C4-2B (cell line): ENCODE results near the gene CCDC175.

Experiments used
- H3K27ac ChIP-seq: fragments of 450-650 bp; 2 replicates; pipeline ENCODE4 v1.5.1; 2017
- ZFX ChIP-seq: fragments of 450-650 bp; IDR thresholded peaks from 2 replicates; pipeline ENCODE4 v1.6.1; 2017
- TF ChIP-seq, protein P1 (sequence below): fragments of 450-650 bp; conservative IDR thresholded peaks from 2 replicates; pipeline ENCODE4 v1.5.1; 2017; ENCODE audit warnings: mild to moderate bottlenecking

CCDC175 gene

DNA sequence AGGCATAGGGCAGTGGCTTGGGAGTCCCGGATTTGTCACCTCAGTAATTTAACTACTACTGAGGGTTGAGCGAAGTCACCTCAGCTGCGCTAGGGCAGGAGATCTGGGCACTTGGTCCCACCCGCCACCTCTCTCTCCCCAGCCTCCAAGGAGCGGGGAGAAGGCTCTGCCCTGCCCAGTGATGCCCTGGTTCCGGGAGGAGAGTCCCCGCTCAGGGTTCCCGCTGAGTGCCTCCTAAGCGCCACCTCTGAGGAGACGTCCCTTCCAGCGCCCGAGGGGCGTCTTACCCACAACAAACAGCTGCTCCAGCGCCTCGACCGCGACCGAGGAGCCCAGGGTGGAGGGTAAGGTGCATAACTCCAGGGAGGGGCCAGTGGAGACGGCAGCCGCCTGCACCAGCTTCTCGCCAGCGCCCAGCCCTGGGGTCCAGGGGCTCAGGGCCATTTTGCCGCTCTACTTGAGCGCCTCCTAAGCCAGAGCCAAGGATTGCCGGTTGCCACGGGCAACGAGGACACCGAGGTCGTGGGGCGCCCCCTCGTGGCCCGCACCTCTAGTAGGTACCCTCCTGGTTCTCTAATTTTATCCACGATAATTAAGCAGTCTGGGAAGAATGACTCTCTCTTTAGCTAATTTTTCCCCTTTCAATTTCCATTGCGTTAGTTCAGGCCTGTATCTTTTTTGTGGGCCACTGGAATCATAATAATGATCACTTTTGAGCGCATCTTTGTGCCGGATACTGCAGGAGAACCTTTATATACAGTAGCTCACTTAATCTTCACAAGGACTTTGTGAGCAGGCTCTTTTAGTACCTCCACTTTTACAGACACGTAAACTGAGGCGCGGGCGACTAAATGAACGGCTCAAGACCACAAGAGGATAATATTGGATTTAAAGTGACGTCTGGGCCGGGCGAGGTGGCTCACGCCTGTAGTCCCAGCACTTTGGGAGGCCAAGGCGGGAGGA, at the start of gene CCDC175:
Gene CCDC175 (minus strand): TSS at position 481 of the 963 bp plus-strand sequence. CDS start 37 bp downstream, at position 444.
- no peak for TF ChIP-seq ZFX
- TF ChIP-seq, protein P1, sequence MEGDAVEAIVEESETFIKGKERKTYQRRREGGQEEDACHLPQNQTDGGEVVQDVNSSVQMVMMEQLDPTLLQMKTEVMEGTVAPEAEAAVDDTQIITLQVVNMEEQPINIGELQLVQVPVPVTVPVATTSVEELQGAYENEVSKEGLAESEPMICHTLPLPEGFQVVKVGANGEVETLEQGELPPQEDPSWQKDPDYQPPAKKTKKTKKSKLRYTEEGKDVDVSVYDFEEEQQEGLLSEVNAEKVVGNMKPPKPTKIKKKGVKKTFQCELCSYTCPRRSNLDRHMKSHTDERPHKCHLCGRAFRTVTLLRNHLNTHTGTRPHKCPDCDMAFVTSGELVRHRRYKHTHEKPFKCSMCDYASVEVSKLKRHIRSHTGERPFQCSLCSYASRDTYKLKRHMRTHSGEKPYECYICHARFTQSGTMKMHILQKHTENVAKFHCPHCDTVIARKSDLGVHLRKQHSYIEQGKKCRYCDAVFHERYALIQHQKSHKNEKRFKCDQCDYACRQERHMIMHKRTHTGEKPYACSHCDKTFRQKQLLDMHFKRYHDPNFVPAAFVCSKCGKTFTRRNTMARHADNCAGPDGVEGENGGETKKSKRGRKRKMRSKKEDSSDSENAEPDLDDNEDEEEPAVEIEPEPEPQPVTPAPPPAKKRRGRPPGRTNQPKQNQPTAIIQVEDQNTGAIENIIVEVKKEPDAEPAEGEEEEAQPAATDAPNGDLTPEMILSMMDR: peak; percentile 92
- H3K27ac ChIP-seq: no peak within 1 kb of the TSS

GRCh38 chr14:59622631-59623030, 46.0 kb upstream of the CCDC175 start:
- no peak overlapping the region for H3K27ac ChIP-seq
- TF ChIP-seq ZFX: no peak
- TF ChIP-seq, protein P1: no peak

DNA sequence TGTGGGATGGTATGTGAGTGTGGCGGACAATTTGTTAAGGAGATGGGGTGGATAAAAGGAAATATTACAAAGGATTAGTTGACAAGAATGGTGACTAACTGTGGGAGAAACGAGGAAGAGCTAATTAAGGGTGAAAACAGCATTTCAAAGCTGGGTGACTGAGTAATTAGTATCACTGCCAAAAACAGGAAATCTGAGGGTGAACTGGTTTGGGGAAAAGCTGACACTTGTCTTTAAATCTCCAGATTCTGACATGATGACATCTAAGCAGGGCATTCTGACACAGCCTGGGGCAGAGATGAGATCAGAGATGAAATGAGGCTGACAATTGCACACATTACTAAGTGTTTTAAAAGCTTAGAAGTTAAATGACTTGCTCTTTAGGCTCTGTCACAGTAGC, 42.4 kb upstream of the CCDC175 start:
- TF ChIP-seq ZFX: no peak
- TF ChIP-seq, protein P1: no peak

GRCh38 chr14:59601056-59601455, 24.4 kb upstream of the CCDC175 start:
- no peak overlapping the region for H3K27ac ChIP-seq
- TF ChIP-seq, protein P1: no peak
- TF ChIP-seq ZFX: no peak

More for the DNA sequence above, 42.4 kb upstream of the CCDC175 start:
- no peak overlapping the region for H3K27ac ChIP-seq

DNA sequence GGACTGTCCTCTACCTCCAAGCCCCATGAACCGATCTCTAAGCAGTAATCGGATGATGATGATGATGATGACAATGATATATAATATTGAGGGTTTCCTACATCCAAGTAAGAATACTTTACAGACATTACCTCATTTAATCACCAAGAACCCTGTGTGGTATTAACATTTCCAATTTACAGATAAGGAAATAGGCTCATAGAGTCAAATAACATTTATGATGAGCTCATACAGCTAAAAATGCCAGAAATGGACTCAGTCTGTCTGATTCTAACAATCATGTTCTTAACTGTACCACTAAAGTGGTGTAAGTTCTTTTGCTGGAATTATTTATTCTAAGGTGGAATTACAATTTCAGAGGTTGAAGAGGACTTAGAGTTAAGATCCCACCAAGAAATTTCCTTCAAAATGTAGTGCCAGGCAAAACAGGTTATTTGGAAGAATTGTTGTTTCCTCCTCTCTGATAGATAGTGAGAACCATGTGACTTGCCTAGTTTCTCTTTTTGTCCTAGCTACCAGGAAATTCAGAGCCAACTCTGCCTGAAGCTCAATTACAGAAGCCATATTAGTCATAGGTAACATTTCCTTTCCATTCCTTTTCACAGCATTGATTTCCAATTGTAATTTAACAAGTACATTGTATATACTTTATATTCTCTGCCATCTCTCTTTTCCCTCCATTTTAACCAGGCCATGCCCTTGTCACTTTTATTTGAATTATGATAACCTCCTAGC, 23.8 kb upstream of the CCDC175 start:
- no peak overlapping the region for H3K27ac ChIP-seq
- TF ChIP-seq ZFX: no peak
- TF ChIP-seq, protein P1: no peak

GRCh38 chr14:59595071-59595470, 18.5 kb upstream of the CCDC175 start:
- TF ChIP-seq, protein P1: no peak
- TF ChIP-seq ZFX: no peak
- no peak overlapping the region for H3K27ac ChIP-seq
